HG03457 (cell line): ENCODE data around the gene POT1.
"Not testable (repeated sequence)": the region's sequence is repeated elsewhere in the genome, so short reads cannot be mapped to it uniquely, and the experiment has no call there.

Experiments
- ATAC-seq: cut with Tn5 transposase; IDR thresholded peaks from one replicate; pipeline ENCODE4 v1.9.1; 2021; ENCODE audit warnings: moderate number of reproducible peaks; ENCODE audit not compliant: unreplicated experiment

POT1 gene

GRCh38 chr7:124929467-124930172, at the start of gene POT1:
TSS of gene POT1 (minus strand) at chr7:124929825. CDS start at chr7:124897173, 32,652 bp downstream.
- peak; percentile 100 for ATAC-seq

- ATAC-seq = not testable (repeated sequence)
These were observed 45.5 kb upstream of the POT1 start for GRCh38 chr7:124975131-124975530.

- no peak for ATAC-seq
These were observed 35.9 kb upstream of the POT1 start for GRCh38 chr7:124965553-124965952.

- no peak for ATAC-seq
These were observed 30.1 kb upstream of the POT1 start for GRCh38 chr7:124959676-124960075.

GRCh38 chr7:124957952-124958351, 28.3 kb upstream of the POT1 start:
- ATAC-seq = not testable (repeated sequence)

- no peak for ATAC-seq
These were observed 26.5 kb upstream of the POT1 start for GRCh38 chr7:124956160-124956559.

- no peak for ATAC-seq
These were observed 25.2 kb upstream of the POT1 start for GRCh38 chr7:124954790-124955189.

- ATAC-seq = no peak
These were observed 16.1 kb upstream of the POT1 start for GRCh38 chr7:124945680-124946079.

- no peak for ATAC-seq
These were observed 13.8 kb upstream of the POT1 start for GRCh38 chr7:124943472-124943871.

GRCh38 chr7:124942399-124942798, 12.8 kb upstream of the POT1 start:
- ATAC-seq = no peak

GRCh38 chr7:124940306-124940705, 10.7 kb upstream of the POT1 start:
- ATAC-seq = no peak

- ATAC-seq = no peak
These were observed 8.5 kb upstream of the POT1 start for GRCh38 chr7:124938128-124938527.

GRCh38 chr7:124937076-124937475, 7.5 kb upstream of the POT1 start:
- no peak for ATAC-seq

GRCh38 chr7:124934841-124935240, 5.2 kb upstream of the POT1 start:
- no peak for ATAC-seq

- ATAC-seq = no peak
These were observed 1.3 kb upstream of the POT1 start for GRCh38 chr7:124930655-124931597.

- no peak for ATAC-seq
These were observed 573 bp upstream of the POT1 start for GRCh38 chr7:124930173-124930623.

GRCh38 chr7:124924906-124925305, 4.7 kb downstream of the POT1 start:
- no peak for ATAC-seq

GRCh38 chr7:124922200-124922599, 7.4 kb downstream of the POT1 start:
- no peak for ATAC-seq

- ATAC-seq = no peak
These were observed 9.8 kb downstream of the POT1 start for GRCh38 chr7:124919841-124920240.

- ATAC-seq = peak; percentile 69
These were observed 11.0 kb downstream of the POT1 start for GRCh38 chr7:124918662-124919061.

- ATAC-seq = no peak
These were observed 14.4 kb downstream of the POT1 start for GRCh38 chr7:124915242-124915641.

- ATAC-seq = no peak
These were observed 15.3 kb downstream of the POT1 start for GRCh38 chr7:124914298-124914697.
